ENCODE results near the gene NRG3.

Gene NRG3

DNA sequence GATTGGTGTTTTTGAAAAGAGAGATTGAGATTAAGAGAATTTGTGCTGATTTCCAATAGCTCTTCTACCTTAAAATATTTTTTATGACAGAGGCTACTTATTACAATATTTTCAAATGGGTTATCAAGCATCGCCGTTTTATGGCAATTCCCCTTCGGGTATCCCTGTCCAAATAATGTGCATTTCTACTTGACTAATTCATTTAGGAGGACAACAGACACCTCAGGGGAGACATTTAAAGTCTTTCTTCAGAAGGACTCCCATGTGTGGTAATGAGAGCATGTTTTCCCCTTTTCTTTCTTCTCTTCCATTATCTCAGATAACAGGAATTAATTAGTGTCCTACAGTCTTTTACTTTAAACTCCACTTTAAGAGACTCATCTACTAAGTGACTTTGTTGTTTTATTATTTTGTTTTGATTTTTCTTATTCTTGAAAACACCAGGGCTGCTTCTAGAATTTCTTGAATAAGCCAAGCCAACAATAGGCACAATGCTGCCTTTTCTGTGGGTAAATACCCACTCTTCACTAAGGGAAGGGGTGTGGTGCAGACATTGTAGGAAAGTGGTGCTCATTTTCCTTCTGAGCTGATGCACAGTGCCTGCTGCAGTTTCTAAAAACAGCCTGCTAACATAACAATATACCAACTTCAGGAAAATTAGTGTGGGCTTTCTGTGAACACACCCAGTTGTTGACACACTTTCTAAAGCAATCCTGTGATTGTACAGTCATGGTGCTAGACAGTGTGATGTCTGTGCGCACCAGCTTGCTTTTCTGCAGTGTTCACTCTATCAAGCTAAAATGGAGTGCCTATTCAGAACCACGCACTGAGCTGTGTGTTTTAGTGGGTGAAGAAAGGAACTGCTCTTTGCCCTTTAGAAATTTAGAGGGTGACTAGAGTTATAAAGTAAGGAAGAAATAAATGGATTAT, 597.7 kb downstream of the NRG3 start:
- DNase-seq (ENCODE audit: low spot score): no peak

DNA sequence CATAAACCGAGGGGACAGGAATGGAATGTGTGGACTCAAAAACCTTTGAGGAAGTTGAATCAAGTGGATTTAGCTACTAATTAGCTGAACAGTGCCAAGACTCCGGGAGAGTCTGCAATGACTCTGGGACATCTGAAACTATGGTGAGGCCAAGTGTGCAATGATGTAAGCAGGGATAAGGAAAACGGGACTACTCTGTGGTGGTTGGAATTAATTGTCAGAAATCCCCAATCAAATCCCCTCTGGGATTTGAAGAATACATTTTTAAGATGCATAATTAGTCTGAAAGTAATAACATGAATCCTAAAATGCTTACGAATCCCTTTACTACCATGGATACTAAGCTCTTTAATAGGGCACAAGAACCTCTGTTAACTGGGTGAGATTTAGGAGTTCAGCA, 602.8 kb downstream of the NRG3 start:
- DNase-seq (ENCODE audit: low spot score): no peak

DNA sequence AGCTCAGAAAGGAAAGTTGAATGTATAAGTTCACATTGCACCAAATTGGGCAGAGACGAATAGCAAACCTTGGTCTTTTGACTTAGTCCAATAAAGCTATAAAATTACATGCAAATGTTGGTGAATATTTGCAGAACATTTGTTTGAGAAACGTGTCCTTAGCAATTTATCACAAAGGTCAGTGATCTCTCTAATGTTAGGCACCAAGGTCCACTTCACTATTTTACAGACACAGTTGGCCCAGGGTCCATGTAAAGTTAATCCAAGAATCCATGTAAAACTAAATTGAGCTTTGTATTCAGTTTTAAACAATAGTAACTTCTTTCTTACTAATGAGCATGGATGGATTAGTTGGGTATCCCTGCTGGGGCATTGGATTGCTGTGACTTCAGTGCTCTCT, 617.7 kb downstream of the NRG3 start:
- DNase-seq (ENCODE audit: low spot score): no peak

DNA sequence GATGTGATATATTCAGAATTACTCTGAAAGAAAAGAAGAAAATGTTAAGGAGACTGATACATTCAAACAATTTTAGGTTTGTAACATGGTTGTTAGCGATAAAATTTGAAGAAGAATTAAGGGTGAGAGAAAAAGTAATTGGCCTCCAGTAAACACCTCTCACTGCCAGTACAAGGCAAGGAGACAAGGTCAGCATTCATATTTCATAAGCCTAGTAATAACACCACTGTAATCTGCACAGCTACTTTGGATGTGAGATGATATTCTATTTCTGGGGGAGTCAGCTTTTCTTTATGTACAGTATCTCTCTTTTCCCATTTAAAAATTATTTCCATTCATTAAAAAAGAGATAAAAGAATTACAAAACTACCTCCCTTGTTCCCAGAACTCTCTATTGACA, 621.1 kb downstream of the NRG3 start:
- no peak for DNase-seq (ENCODE audit: low spot score)

DNA sequence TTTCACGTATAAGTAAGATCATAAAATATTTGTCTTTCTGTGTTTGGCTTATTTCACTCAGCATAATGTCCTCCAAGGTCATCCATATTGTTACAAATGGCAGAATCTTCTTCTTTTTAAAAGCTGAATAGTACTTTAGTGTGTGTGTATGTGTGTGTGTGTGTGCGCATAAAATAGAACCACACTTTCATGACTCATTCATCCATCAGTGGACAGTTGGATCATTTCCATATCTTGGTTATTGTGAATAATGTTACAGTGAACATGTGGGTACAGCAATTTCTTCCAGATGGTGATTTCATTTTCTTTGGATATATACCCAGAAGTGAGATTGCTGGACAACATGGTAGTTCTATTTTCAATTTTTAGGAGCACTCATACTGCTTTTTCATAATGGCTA, 622.4 kb downstream of the NRG3 start:
- no peak for DNase-seq (ENCODE audit: low spot score)

DNA sequence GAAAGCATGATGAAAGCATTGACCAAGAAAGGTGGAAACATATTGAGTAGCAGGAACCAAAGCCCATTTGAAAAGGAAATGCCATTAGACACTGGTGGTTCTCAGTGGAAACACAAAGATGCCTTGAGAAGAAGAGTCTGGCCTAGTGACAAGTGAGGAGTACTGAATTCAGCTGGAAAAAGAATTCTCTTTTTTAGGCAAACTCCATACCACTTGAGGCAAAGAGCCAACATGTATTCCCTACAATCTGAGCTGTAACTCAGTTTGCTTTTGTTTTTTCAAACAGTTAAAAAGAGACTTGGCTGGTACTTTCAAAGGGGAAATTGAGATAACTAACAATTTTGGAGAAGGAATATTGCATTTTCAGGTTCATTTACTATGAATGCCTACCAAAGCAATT, 624.0 kb downstream of the NRG3 start:
- DNase-seq (ENCODE audit: low spot score): no peak

DNA sequence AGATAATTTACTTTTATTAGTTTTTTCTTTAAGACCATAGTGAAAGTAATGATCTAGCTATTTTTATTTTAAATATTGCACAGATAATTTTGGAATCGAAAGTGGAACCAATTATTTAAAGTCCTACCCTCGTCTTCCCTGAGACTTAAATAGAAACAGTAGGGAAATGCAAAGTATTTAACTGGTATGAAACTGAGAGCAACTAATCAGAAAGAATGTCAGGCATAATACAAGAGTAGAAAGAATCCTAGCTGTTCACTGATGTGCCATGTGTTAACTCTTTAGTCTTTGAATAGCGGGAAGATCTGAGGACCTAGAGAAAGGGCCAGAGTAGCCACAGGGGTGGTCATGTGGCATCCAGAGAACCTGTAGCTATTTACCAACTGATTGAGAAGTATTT, 630.0 kb downstream of the NRG3 start:
- DNase-seq (ENCODE audit: low spot score): no peak

DNA sequence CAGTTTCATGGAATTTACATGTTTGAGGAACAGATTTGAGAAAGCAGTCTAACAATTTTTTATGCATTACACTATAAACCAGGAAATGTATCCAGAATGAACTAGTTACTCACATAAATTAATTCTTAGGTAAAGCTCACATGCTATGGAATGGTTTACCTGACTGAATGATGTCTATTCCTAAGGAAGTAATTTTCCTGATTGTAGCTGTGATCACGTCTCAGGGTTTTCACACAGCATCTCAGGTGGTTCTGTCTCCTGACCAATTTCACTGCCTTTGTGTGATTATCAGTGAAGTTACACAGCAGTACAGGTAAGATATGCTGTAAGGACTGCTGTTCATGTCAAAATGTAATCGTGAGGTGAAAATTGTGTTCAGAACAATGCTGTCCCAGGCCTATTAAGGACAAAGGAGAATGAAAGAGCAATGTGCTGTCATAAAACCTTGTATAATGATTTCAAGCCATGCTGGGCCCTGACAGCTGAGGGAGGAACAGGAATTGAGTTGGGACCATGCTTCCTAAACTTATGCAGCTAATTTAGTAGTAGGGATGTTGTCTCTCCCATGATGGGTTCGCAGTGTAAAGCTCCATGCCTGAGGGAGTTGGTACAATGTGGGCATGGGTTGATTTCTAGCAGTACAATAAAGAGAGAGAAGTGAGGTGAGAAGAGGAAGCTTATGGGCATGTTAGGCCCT, 631.8 kb downstream of the NRG3 start:
- no peak for DNase-seq (ENCODE audit: low spot score)

DNA sequence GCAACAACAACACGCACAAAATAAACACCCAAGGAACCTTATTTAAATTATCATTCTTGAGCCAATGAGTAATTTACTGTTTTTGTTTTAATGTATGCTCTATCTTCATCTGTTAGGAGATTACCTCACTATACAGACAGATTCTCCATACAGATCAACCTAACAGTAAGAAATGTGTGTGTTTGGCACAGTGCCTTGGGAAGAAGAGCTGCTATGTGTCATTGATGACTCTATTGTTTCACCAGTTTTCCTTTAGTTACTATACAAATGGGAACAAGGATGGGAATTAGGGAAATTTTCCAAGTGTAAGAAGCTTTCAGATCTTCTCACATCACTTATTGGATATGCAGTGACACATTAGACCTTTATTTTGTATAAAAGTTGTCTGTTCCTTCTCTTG, 640.3 kb downstream of the NRG3 start:
- DNase-seq (ENCODE audit: low spot score): no peak

DNA sequence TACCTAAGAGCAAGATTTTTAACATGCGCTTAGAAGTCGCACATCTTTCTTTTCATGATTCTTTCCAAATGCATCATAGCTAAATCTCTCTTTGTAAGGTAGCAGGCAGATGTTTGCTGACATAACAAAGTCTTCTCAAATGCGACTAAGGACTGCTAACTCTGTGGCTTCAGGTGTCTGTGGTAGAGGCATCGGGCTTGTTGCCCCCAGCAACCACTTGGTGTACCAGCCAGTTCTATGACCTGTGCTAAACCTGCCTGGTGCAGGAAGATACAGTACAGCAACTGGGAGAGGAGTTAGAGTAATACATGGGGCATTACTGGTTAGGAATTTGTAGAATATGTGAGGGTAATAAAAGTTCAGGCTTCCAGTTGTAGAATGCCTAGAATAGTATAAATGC, 654.1 kb downstream of the NRG3 start:
- DNase-seq (ENCODE audit: low spot score): no peak

DNA sequence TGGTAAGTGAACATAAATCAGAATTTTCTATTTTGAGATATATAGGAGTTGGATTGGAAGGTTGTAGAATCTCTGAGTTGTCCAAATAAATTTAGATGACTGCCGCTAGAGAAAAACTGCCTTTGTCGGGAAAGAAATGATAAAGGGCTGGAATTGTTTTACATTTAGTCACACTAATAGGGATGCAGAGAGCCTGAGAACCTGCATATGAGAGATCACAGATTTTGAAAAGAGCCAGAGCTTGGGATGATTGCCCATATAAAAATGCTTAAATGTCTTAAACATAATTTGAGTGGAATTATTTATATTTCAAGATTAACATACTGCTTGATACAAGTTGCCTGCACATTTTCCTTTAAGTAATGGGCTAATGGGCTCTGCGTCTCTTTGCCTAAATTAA, 660.5 kb downstream of the NRG3 start:
- no peak for DNase-seq (ENCODE audit: low spot score)

DNA sequence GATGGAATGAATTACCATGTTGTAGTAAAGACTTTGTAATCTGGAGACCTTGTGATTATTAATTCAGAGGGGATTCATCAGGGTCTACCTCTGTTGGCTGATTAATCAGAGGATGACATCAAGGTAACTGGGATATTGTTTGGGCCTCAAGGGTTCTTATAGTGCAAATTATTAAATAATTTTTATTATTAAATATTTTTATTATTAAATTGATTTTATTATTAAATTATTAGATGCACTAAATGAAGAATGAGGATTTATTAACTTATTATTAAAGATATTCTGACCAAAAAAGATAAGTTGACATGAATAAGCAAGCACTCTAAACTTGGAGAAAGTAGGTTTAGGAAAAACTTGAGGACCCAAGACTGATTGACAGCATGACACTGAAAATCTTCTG, 661.7 kb downstream of the NRG3 start:
- no peak for DNase-seq (ENCODE audit: low spot score)

DNA sequence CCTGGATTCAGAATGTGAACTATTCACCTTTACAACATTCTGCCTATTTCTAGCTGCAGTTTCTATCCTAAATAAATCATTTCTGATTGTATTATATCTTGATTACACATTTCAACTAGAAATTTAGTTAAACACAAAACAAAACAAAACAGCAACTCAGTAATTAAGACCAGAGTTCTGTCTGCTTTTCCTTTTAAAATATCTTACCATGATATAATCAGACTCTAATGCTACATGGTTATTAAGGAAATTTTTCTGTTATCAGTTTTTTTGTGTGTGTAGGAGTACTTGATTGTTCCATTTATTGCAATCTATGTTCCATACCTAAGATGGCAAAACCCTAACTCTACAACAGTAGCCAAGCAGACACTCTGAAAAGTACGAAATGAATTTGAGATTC, 663.3 kb downstream of the NRG3 start:
- DNase-seq (ENCODE audit: low spot score): no peak

DNA sequence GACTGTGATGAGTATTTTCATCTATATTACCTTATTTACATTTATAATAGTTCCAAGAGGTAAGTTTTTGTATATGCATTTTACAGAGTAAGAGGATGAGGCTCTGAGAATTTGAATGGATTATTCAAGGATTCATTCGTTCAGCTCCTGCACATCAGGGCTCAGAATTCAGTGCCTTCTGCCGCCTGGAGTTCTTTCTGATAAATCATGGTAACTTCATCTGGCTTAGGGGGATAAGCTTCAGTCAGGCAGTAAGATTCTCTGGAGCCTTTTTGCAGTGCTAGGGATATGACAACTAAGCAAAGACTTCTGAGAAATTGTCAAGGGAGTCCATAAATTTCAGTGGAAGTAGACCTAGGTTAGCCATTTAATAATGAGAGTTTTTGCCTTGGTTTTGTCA, 668.6 kb downstream of the NRG3 start:
- no peak for DNase-seq (ENCODE audit: low spot score)

DNA sequence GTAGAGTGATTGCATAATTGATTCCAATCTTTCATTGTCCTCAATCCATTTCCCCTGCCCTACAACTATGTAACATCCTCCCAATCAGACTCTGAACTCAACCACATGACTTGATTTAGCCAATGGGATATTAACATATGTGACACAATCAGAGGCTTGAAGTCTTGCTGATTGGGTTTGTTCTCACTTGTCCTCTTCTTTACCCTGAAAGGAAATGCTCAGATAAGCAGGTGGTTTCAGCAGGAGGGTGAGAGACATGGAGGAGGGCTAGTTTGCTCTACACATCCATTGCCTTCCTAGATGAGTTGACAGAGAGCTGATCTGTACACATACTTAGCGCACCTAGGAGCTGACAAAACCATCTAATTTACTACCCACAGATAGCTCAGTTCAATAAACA, 669.4 kb downstream of the NRG3 start:
- DNase-seq (ENCODE audit: low spot score): no peak

DNA sequence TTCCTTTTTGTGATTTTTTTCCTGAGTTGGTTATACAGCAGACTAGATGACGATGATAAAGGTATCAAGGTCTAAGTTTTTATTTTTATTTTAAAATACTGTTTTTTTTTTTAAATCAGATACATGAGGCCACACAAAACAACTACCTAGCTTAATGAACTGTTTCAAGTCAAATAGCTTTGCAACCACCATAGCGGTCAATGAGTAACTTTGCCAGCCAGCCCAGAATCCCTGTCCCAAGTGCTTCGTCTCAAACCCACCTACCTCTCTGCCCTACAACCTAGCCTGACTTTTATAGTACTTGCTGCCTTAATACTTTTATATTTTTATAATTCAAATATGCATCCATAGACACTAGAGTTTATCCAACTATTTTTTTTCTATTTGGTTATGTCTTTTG, 676.5 kb downstream of the NRG3 start:
- DNase-seq (ENCODE audit: low spot score): no peak

DNA sequence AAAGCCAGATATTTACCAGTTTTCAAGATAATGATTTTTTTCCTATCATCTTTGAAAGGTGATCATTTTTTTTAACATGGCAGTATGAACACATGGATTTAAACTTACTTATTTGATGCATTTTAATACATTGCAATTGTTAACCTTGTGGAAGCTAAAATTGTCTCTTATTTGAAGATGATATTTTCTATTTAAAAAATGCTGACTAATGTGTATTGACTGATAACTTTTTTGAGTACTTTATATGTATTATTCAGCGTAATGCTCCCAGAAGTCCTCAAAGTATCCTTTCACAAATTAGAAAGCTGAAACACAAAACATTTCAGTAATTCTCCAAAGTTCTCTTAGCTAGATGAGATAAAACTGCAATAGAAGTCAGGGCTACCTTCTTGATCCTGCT, 677.3 kb downstream of the NRG3 start:
- no peak for DNase-seq (ENCODE audit: low spot score)

DNA sequence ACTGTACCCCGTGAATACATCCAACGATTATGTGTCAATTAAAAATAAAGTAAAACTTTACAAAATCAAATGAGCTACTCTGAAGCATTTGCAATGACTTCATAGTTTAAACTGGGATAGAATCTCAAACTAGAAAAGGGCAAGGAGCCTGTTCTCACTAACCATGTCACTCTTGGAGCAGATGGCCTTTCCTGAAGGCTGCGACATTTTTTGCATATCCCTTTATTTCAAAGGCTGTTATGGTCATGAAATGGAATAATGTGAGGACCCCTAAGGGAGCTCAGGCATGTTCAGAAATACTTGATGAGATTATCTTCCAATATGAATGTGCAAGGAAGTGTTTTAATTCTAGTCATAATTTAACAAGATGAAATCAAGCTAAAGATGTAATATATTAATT, 679.4 kb downstream of the NRG3 start:
- no peak for DNase-seq (ENCODE audit: low spot score)

DNA sequence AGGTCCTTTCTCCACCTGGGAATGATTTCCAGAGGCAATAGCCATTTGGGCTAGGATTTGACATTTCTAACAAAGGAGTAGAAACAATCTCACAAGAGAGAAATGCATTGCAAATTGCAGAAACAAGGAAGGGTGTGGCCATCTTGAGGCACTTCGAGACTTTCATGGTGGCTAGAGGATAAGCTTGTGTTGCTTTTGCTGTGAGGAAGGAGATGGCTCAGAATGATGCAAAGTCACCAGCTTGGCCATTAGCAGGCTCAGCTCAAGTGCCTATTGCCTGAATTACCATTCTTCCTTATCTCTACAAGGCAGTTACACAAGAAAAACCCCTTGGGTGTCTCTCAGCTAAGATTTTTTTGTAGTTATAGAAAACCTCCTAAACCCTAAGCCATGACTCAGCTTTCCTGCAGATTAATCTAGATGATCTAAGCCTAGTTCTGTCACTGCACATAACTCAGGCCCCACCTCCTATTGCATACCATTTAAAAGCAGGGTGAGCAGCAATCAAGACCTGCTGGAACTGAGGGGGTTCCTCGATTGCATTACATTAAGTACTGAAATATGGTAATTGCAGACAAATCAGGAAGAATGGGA, 683.1 kb downstream of the NRG3 start:
- DNase-seq (ENCODE audit: low spot score): no peak

DNA sequence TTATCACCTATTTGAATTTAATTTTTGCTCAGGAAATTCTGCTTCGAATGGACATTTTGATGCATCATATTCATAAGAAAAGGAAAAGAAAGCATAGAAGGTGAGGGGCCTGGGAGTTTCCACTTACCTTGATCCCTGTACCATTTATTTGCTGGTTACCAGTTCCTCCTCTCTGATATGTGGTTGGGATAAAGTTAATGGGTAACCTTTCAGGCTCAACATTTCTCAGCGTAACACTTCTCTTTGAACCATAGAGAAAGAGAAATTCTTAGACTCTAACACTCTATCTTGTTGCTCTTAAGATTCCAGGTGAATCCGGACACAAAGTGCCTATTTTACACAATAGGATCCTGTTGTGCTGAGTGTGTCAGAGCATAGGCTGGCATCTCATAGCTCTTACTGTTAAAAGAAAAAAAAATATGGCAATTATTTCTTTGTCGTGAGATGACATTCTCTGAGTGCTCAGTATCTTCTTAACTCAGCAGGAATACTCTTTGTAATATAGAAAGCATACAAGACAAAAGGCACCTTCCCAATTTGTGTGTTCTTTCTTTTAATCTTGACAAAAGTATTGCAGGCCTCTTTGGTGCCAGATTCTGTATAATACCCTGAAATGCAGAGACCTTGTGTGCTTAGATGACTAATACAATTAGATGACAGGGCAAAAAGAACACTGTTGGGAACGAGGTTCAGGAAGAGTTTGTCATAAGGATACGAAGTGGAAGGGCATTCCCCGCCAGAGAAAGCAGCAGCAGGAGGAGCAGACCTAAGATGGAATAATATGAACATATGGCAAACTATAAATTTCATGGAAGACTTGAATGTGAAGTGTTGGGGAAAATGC, 689.6 kb downstream of the NRG3 start:
- no peak for DNase-seq (ENCODE audit: low spot score)

DNA sequence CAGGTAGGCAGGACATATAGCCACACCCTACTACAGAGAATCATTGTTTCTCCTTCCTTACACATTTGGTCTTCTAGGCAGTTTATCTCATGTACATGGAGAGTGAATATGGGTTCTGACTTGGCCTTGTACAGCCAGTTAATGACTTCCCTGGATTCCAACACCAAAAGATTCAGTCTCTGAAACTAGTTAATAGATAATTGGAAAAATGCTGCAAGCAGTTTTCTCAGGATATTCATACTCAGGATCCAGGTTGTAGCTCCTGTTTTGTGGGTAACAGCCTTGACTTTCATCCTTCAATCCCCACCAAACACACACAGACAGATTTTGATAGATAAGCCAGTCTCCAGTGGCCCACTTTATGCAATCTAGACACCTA, 690.2 kb downstream of the NRG3 start:
- no peak for DNase-seq (ENCODE audit: low spot score)

DNA sequence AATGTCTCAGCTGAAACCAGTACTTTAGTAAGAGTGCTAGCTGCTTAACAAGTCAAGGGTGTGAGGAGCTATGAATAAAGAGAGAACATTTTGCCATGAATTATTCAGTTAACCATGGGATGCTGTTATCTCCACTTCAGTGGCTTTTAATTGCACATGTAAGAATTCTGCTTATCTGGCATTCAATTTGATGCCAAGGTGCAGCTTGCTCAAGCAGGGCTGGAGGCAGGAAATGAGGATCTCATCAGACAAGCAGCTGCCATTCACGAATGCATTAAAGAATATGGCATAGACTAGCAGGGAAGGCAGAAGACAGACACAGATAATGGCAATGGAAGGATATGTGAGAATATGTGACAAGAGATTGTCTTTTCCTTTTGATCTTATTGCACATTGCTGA, 697.8 kb downstream of the NRG3 start:
- no peak for DNase-seq (ENCODE audit: low spot score)

Data from SW480 (cell line).